ENCODE measurements around the gene L3HYPDH.
"Not testable (repeated sequence)": the region's sequence is repeated elsewhere in the genome, so short reads cannot be mapped to it uniquely, and the experiment has no call there.

Gene L3HYPDH

GRCh38 chr14:59450716-59451115, 33.5 kb downstream of the L3HYPDH start:
- Histone ChIP-seq H3K27ac (ENCODE audit: low read length) (no peak overlapping the region), H3K36me3 (ENCODE audit: control insufficient read depth, low read depth, low read length) (no peaks in the 10 kb centered on the region), H3K4me1 (ENCODE audit: control insufficient read depth, low read depth, low read length) (no peaks in the 10 kb centered on the region), H3K9ac (ENCODE audit: low read length) (no peak overlapping the region), H3K4me3 (ENCODE audit: low read length) (no peak overlapping the region), H3K27me3 (ENCODE audit: control insufficient read depth, insufficient read depth, low read length) (no peaks in the 10 kb centered on the region), H3K9me3 (ENCODE audit: control insufficient read depth, low read depth, low read length) (no peaks in the 10 kb centered on the region)

GRCh38 chr14:59448673-59449072, 35.5 kb downstream of the L3HYPDH start:
- not testable (repeated sequence) for H3K27me3 ChIP-seq (ENCODE audit: control insufficient read depth, insufficient read depth, low read length); H3K27ac ChIP-seq (ENCODE audit: low read length); H3K4me1 ChIP-seq (ENCODE audit: control insufficient read depth, low read depth, low read length); H3K9ac ChIP-seq (ENCODE audit: low read length); H3K9me3 ChIP-seq (ENCODE audit: control insufficient read depth, low read depth, low read length); H3K4me3 ChIP-seq (ENCODE audit: low read length); H3K36me3 ChIP-seq (ENCODE audit: control insufficient read depth, low read depth, low read length)

DNA sequence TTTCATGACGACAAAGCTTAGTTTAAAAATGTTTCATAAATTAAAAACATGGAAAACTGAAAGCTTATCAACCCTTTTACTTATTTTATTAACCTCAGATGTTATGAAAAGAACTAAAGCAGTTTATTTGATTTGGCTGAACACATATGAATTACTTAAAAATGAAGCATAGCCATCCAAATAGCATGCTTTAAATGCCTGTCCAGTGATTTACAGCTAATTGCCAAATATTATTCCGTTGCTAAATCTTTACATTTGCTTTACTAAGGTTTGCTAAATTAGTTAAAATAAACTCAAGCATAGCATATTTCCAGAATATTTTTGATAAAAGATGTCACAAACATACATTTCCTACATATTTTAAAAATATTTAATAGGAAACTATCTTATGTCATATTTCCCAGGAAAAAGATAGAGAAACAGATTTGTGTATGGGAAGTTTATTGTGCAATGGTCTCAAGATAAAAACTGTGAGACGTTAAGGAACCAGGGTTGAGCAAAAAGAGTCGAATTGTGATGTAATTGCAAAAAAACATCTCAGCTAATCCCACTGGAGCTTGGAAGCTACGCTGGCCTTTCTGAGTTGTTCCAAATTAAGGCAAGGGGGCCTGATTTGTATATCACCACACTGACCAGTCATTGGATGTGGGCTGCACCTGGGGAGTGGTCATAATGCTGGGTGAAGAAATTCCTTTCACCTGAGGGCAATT, 44.8 kb downstream of the L3HYPDH start:
- Histone ChIP-seq H3K36me3 (ENCODE audit: control insufficient read depth, low read depth, low read length) (no peaks in the 10 kb centered on the region), H3K4me1 (ENCODE audit: control insufficient read depth, low read depth, low read length) (no peaks in the 10 kb centered on the region), H3K27ac (ENCODE audit: low read length) (no peak overlapping the region), H3K4me3 (ENCODE audit: low read length) (no peak overlapping the region), H3K27me3 (ENCODE audit: control insufficient read depth, insufficient read depth, low read length) (no peaks in the 10 kb centered on the region), H3K9me3 (ENCODE audit: control insufficient read depth, low read depth, low read length) (no peaks in the 10 kb centered on the region), H3K9ac (ENCODE audit: low read length) (no peak overlapping the region)

DNA sequence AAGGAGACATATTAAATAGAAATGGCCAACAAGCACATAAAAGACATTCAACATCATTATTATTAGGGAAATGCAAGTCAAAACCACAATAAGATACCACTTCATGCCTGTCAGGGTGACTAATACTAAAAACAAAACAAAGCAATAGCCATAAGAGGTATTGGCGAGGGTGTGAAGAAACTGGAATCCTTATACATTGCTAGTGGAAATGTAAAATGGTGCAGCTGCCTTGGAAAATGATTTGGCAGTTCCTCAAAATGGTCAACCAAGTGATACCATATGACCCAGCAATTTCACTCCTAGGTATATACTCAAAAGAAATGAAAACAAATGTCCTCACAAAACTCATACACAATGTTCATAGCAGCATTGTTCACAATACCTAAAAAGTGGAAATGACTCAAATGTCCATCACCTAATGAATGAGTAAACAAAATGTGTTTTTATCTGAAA, 46.0 kb downstream of the L3HYPDH start:
- Histone ChIP-seq H3K9me3 (ENCODE audit: control insufficient read depth, low read depth, low read length) (no peaks in the 10 kb centered on the region), H3K4me1 (ENCODE audit: control insufficient read depth, low read depth, low read length) (no peaks in the 10 kb centered on the region), H3K9ac (ENCODE audit: low read length) (no peak overlapping the region), H3K27me3 (ENCODE audit: control insufficient read depth, insufficient read depth, low read length) (no peaks in the 10 kb centered on the region), H3K36me3 (ENCODE audit: control insufficient read depth, low read depth, low read length) (no peaks in the 10 kb centered on the region), H3K27ac (ENCODE audit: low read length) (no peak overlapping the region), H3K4me3 (ENCODE audit: low read length) (no peak overlapping the region)

- no peaks in the 10 kb centered on the region for H3K36me3 ChIP-seq (ENCODE audit: control insufficient read depth, low read depth, low read length)
- no peaks in the 10 kb centered on the region for H3K9me3 ChIP-seq (ENCODE audit: control insufficient read depth, low read depth, low read length)
- H3K27ac ChIP-seq (ENCODE audit: low read length) = no peak overlapping the region
- no peak overlapping the region for H3K9ac ChIP-seq (ENCODE audit: low read length)
- no peaks in the 10 kb centered on the region for H3K4me1 ChIP-seq (ENCODE audit: control insufficient read depth, low read depth, low read length)
- H3K27me3 ChIP-seq (ENCODE audit: control insufficient read depth, insufficient read depth, low read length) = no peaks in the 10 kb centered on the region
- no peak overlapping the region for H3K4me3 ChIP-seq (ENCODE audit: low read length)
Observed at GRCh38 chr14:59435987-59436386, 48.2 kb downstream of the L3HYPDH start.

GRCh38 chr14:59435101-59435500, 49.1 kb downstream of the L3HYPDH start:
- no peaks in the 10 kb centered on the region for H3K4me1 ChIP-seq (ENCODE audit: control insufficient read depth, low read depth, low read length)
- no peaks in the 10 kb centered on the region for H3K9me3 ChIP-seq (ENCODE audit: control insufficient read depth, low read depth, low read length)
- H3K36me3 ChIP-seq (ENCODE audit: control insufficient read depth, low read depth, low read length) = no peaks in the 10 kb centered on the region
- H3K27me3 ChIP-seq (ENCODE audit: control insufficient read depth, insufficient read depth, low read length) = no peaks in the 10 kb centered on the region
- H3K4me3 ChIP-seq (ENCODE audit: low read length) = no peak overlapping the region
- no peak overlapping the region for H3K27ac ChIP-seq (ENCODE audit: low read length)
- no peak overlapping the region for H3K9ac ChIP-seq (ENCODE audit: low read length)

DNA sequence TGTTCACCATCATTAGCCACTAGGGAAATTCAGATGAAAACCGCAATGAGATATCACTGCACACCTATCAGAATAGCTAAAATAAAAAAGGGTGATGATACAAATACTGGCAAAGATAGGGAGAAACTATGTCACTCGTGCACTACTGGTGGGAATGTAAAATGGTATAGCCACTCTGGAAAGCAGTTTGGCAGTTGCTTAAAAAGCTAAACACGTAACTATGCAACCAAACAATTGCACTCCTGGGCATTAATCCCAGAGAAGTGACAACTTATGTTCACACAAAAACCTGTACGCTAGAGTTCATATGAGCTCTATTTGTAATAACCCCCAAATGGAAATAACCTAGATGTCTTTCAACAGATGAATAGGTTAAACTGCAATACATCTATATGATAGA, 54.4 kb downstream of the L3HYPDH start:
- Histone ChIP-seq H3K4me1 (ENCODE audit: control insufficient read depth, low read depth, low read length) (no peaks in the 10 kb centered on the region), H3K9me3 (ENCODE audit: control insufficient read depth, low read depth, low read length) (no peaks in the 10 kb centered on the region), H3K9ac (ENCODE audit: low read length) (no peak overlapping the region), H3K27ac (ENCODE audit: low read length) (no peak overlapping the region), H3K4me3 (ENCODE audit: low read length) (no peak overlapping the region), H3K27me3 (ENCODE audit: control insufficient read depth, insufficient read depth, low read length) (no peaks in the 10 kb centered on the region), H3K36me3 (ENCODE audit: control insufficient read depth, low read depth, low read length) (no peaks in the 10 kb centered on the region)

DNA sequence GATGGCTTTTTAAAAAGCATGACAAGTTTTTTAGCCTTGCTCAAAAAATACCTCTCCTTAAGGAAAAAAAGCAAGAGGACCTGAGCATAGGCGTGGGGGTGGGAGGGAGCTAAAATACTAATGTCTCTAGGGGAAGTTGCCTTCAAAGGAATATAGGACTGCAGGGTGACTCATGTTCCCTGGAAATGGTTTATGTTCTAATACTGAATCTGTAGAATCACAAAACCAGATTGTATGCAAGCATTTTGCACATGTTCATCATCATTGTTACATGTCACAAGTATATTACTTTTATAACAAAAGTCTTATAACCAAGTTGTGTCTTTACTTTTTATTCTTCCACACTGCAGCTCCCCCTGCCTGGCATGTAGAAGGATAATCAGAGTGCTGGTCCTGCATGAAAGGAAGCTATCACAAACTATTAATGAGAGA, 55.6 kb downstream of the L3HYPDH start:
- no peak overlapping the region for H3K4me3 ChIP-seq (ENCODE audit: low read length)
- H3K9ac ChIP-seq (ENCODE audit: low read length) = no peak overlapping the region
- no peaks in the 10 kb centered on the region for H3K4me1 ChIP-seq (ENCODE audit: control insufficient read depth, low read depth, low read length)
- H3K36me3 ChIP-seq (ENCODE audit: control insufficient read depth, low read depth, low read length) = no peaks in the 10 kb centered on the region
- H3K27me3 ChIP-seq (ENCODE audit: control insufficient read depth, insufficient read depth, low read length) = no peaks in the 10 kb centered on the region
- no peaks in the 10 kb centered on the region for H3K9me3 ChIP-seq (ENCODE audit: control insufficient read depth, low read depth, low read length)
- H3K27ac ChIP-seq (ENCODE audit: low read length) = no peak overlapping the region

DNA sequence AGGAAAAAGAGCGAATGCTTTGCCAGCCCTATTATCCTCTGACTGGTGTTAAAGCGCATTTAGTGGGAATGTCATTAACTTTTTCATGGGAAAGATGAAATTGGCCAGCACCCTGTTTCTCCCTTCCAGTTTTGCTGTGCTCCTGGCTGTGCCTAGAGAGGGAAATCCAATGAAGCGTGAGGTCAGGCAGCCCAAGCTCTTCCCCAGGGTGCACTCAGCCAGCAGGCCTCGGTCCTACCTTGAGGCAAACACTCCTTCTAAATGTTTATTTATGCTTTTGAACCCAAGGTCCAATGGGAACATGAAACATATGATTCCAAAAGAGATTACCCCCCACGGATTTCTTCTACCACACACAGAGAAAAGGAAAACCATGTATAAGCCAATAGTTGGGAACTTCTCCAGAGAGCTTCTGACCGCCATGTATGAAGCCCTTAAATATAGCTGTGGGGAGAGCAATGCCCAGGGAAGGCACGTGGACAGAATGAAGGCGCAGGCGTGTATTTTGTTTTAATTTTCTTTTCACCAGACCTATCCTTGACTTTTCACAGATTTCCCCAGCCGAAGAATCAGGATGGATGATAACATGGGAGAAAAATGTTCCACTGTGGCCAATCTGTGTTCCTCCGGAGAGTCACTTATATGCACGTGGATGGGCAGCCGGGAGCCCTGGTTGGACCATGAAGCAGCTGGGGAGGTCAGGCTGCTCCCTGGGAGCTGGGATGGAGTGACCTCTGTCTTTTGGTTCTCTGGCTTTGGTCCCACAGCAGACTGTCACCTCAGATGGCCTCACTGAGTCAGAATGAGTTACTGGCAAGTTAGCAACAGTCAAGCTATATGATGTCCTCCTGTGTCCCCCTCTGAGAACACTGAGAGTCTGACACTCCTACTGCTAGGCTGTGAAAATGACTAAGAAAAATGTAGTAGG, 56.3 kb downstream of the L3HYPDH start:
- H3K27ac ChIP-seq (ENCODE audit: low read length) = no peak overlapping the region
- H3K4me3 ChIP-seq (ENCODE audit: low read length) = no peak overlapping the region
- H3K27me3 ChIP-seq (ENCODE audit: control insufficient read depth, insufficient read depth, low read length) = no peaks in the 10 kb centered on the region
- H3K9ac ChIP-seq (ENCODE audit: low read length) = no peak overlapping the region
- no peaks in the 10 kb centered on the region for H3K36me3 ChIP-seq (ENCODE audit: control insufficient read depth, low read depth, low read length)
- no peaks in the 10 kb centered on the region for H3K9me3 ChIP-seq (ENCODE audit: control insufficient read depth, low read depth, low read length)
- no peaks in the 10 kb centered on the region for H3K4me1 ChIP-seq (ENCODE audit: control insufficient read depth, low read depth, low read length)

DNA sequence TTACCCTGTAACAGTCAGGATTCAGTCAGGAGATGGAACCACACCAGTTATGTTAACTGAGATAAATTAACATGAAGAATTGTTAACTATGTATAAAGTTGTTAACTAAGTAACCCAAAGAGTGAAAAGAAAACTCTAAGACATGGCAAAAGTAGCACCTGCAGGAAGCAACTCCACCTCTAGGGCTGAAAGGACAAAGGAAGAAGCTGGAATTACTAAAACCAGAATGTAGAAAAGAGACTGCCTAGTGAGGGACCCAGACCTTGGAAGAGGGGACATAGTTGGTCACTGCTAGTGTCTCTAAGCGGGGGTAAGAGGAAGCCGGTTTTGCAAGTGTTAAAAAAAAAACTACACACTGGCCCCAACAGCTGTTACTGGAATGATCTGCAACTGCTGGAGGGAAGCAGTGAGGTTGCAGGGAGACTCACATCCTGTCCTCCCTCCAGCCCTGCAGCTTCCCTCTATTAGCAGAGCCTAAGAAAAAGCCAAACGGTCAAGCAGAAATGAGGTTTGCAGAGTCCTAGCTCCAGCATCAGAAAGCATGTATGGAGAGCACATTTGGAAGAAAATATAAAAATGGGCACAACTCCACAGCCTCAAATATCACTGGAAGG, 58.8 kb downstream of the L3HYPDH start:
- Histone ChIP-seq H3K4me3 (ENCODE audit: low read length) (no peak overlapping the region), H3K36me3 (ENCODE audit: control insufficient read depth, low read depth, low read length) (no peaks in the 10 kb centered on the region), H3K9ac (ENCODE audit: low read length) (no peak overlapping the region), H3K27ac (ENCODE audit: low read length) (no peak overlapping the region), H3K27me3 (ENCODE audit: control insufficient read depth, insufficient read depth, low read length) (no peaks in the 10 kb centered on the region), H3K9me3 (ENCODE audit: control insufficient read depth, low read depth, low read length) (no peaks in the 10 kb centered on the region), H3K4me1 (ENCODE audit: control insufficient read depth, low read depth, low read length) (no peaks in the 10 kb centered on the region)

DNA sequence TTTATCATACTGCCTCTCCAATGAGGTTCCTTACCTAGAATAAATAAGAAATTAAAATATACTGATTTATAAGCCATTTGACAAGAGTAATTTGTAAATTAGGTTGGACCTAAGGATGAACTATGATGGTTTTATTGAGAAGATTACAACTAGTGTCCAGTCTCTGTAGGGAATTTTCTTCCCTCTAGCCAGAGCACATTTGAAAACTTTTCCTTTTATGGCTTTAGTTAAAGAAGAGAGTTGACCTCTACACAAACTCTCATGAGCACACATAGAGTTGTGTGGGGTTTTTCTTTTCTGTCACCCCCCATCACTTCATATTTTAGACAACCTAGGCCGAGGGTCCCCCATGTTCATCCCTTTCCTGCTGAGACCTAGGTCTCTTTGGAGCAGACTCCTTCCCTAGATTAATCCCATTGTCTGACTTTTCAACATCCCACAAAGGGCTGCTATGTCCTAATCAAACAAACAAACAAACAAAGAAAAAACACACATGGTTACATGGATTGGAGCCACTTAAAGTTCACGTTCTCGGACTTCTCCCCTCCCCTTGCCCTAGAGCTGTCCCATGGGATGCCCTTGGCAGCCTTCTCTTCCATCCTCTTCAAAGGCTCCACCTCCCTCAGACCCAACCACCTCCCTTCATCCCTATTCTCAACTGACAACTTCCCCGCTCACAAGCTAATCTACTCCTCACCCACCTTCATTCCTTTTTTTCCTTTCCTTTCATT, 59.7 kb downstream of the L3HYPDH start:
- Histone ChIP-seq H3K27me3 (ENCODE audit: control insufficient read depth, insufficient read depth, low read length) (no peaks in the 10 kb centered on the region), H3K4me1 (ENCODE audit: control insufficient read depth, low read depth, low read length) (no peaks in the 10 kb centered on the region), H3K9ac (ENCODE audit: low read length) (no peak overlapping the region), H3K9me3 (ENCODE audit: control insufficient read depth, low read depth, low read length) (no peaks in the 10 kb centered on the region), H3K4me3 (ENCODE audit: low read length) (no peak overlapping the region), H3K36me3 (ENCODE audit: control insufficient read depth, low read depth, low read length) (no peaks in the 10 kb centered on the region), H3K27ac (ENCODE audit: low read length) (no peak overlapping the region)

Measured in iPS-18a (cell line).